ENCODE data around the gene EFNA5.

The EFNA5 gene

DNA sequence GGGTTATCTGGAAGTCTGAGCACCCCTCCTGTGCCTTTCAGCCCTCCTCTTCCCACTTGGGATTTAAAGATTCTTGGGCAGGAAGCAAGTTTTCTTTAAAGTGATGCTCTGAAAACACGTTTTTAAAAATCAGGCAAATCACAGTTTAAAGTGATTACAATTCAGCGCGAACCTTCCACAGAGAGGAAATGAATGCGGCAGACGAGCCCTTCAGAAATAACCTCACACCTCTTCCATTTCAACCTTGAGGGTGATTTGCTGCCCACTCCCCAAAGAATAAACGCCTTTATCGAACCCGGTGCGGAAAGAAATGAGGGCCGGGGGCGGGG lies 2.3 kb upstream of the EFNA5 start:
- no peak for DNase-seq (ENCODE audit: low read depth, low spot score)

DNA sequence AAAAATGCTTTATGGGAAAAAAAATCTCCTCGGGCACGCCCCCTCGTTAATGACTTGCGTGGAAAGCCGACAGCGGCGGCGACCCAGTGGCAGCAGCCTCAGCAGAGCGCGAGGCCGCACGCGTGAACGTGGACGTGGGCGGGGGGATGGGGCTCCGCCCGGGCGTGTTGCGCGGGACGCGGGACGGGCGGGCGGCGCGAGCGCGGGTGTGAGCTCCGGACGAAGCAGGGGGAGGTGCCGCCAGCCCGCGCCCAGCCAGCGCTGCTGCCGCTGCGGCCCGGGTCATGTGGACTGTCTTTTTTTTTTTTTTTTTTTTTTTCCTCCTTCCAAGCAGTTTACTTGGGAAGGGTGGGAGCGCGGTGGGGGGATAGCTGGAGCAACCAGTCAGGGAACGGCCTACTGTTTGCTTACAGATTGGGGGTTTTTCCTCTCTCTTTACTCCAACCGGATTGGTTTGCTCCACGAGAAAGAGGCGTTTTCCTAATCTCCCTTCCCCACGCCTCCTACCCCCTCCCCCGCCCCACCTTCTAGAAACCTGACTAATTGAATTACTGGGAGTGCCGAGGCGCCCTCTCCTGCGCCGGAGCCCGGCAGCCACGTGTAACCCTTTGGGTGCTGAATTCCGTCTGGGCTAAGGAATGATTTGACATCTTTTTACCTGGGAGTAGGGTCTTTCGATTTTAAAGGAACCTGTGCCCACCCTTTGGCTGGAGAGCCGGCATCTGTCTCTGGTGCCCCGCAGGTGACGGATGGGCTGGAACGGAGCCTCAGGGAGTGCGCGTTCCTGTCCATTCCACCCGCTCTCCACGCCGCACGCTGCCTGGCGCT lies 1.7 kb upstream of the EFNA5 start:
- DNase-seq (ENCODE audit: low read depth, low spot score), result no peak

DNA sequence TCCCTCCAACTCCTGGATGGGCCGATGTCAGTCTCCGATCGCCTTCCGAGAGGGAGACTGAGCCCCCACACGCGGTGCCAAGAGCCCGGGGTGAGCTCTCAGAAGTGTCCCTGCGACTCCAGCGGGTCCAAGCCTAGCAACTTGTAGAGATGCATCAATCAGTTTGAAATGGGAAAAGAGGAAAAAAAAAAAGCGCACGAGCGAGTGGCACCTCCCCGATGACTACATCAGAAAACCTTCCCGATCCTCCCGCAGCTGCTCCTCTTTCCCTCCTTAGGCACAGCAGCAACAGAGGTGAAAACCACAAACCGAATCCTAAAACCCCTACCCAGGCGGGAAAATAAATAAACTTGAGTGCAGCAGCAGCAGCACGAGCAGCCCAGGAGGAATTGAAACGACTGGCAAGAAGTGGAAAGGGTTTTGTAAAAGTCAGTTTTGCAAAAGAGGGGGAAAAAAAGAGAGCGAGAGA lies 1.0 kb upstream of the EFNA5 start:
- DNase-seq (ENCODE audit: low read depth, low spot score), result no peak

DNA sequence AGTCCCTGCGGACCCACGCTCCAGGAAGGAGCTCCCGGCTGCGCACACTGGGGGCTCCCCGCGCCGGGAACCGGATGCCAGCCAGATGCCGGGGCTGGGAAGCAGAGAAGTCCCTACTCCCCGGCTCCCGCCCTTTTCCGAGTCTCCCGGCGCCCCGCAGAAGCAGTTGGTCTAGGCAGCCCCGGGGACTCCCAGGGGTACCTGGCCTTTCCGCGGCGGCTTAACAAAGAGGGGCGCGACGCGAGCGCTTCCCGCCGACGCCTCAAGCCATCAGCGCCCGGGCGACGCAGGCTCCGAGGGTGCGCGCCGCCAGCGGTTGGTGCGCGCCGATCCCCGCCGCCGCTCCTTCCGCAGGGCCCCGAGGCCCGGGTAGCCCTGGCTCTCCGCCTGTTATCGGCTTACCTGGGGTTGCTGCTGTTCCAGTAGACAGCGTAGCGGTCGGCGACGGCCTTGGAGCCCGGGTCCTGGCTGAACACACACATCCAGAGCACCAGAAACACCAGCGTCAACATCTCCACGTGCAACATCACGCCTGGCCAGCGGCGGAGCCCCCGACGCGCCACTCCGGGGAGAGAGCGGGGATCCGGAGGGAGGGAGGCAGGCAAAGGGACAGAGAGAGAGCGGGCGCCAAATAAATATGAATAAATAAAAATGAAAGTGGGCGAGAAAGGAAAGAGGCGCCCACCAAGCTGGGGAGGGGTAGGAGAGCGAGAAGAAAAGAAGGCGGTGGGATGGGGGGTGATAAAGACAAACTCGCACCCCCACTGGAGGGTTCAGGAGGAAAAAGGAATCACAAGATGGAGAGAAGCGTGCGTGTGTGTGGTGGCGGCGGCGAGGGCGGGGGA lies 428 bp downstream of the EFNA5 start:
- DNase-seq (ENCODE audit: low read depth, low spot score), result no peak

DNA sequence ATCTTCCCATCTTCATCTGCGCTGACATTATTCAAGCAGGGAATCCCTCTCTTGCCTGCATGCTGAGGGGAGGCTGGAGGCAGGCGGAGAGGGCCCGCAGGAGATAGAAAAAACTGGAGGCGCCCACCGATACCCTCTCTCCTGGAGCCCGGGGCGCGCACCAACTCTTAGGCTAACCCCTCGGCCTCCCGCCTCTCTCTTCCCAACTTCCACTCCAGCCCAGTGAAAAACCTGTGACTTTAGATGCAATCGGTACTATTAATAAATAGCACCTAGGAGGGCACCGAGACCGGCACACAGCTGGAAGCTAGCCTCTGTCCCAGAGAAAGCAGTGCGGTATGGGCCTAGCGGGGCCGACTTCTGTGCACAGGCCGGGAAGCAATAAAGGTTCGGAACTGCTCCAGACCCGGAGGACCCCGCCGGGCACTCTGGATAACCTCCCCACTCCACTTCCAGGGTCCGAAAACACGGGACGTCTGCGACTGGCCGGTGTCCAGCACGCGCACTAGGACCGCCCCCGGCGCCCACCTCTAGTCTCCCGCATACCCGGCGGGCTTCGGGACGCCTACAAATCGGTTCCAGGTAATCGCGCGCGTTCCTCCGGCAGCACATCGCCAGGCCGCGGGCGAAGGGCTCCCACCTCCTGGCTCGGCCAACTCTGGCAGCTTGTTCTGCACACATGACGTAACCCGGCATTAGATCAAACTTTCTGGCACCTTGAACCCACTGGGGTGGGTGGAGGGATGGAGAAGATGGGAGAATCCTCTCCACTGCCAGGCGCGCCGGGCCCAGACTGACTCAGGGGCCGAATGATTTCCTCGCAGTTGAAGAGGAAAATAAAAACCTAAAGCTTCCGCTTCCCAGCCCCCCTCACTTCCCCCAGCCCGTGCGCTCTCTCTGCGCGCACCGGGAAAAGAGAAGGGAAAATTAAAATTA lies 1.4 kb downstream of the EFNA5 start:
- no peak for DNase-seq (ENCODE audit: low read depth, low spot score)

DNA sequence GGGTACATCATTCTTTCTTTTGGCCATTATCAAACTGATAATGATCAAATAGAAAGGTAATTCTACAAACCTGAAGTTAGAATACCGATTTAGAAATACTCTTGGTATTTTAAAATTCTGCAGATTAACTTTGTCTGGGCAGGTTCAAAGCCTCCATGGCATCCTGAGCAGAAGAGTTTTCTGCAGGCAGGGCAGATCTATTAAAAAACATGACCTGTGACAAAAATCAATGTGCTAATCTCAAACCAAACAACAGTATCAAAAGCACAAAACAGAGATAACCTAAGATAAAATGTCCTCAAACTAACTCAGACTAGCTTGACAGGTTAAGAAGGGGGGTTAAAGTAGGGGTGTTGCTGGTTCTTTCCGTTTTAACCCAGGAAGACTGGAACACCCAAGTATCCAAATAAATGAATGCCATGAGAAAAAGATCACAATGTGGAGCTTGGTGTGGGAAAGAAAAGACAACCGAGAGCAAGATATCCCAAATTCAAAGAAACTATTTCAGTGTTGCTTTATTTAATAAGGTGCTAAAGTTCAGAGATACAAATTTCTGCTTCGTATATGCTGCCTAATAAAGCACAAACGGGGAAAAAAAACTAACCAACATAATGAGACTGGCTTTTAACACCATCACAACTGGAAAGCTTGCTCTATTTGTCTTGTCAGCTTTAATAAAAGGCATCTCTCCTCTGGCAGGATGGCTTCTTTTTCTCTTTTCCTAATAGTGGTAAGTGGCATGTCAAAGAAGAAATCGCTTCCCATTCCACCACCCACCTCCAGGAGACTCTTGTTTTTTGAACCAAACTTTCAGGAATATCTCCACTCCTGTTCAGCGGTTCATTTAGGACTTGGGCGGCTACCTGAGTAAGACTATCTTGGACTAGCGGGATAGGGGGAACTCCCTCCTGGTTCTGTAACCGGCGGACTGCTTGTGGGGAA lies 2.3 kb downstream of the EFNA5 start:
- DNase-seq (ENCODE audit: low read depth, low spot score), result no peak

DNA sequence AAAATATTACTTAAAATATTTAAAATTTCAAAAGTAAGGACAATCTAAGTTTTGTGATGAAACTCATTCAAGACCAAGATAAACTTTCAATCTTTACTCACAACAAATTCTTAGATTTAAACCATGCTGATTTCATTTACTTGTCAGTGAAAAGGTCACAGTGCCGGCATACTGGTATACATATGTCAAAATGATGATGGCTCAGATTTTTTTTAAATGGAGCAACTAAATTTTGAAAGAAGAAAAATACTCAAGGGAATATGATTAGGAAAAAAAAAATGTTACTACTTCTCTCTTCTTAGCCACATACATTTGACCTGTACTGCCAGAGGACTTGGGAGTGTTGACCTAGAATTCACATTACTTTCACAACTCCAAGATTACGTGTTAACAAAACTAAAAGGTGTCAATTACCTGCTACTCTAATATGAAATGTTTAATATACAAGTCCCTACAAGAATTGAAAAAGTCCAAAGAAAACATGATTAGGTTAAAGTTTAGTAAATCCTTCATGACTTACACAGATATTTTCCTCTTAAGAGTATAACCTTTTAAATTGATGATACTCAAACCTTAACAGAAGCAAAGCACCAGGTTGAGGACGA lies 4.6 kb downstream of the EFNA5 start:
- DNase-seq (ENCODE audit: low read depth, low spot score), result no peak

DNA sequence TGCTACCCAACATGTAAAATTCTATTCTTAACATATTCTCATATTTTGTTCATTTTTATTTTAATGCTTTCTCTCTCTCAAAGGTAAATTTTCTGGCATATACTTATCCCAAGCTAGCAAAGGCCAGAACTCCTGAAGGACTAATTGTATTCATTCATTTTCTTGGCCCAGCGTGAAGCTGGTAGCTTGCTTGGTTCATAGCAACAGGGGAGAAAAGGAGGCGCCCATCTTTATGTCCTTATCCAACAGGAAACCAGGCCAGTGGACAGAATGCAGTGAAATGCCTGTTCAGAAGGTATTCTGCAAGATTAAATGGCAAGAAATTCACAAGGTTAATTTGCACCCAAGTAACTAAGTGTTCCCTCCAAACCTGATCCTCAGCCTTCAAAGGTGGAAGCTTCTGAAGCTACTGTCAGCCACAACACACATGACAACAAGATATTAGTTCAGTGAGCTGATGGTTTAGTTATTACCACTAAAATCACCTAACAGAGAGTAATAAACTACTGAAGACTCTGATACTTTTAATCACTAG lies 5.6 kb downstream of the EFNA5 start:
- no peak for DNase-seq (ENCODE audit: low read depth, low spot score)

DNA sequence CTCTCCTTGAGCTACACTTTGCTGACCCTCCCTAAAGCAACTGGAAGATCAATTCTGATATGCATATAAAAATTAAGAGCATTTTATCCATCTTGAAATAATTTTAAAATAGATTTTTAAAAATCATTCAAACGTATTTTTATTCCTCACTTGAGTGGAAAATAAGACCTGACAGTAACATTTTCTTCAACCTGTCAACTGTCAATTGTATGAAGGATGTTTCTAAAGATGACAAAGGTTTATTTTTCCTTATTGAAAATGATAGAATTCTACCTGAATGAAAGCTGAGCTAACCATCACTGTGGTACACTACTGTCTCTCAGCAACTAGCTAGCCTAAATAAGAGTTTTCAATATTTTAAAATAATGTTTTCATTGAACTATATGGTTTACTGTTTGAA lies 7.0 kb downstream of the EFNA5 start:
- DNase-seq (ENCODE audit: low read depth, low spot score), result no peak

DNA sequence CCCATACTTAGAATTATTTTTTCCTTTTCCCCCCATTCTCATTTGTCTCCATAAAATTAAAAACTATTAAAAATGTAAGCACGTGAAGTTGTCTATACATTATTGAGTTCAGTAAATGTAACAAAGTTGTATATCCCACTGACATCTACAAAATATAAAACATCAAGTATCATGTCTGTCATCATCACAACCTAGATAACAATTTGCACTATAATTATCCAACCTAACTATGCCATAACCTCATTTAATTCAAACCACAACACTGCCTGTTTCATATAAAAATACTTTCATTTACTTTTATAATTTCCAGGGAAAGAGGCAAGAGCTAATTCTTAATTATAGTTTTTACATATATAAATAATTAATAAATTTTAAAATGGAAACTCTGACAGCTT lies 9.1 kb downstream of the EFNA5 start:
- DNase-seq (ENCODE audit: low read depth, low spot score), result no peak

DNA sequence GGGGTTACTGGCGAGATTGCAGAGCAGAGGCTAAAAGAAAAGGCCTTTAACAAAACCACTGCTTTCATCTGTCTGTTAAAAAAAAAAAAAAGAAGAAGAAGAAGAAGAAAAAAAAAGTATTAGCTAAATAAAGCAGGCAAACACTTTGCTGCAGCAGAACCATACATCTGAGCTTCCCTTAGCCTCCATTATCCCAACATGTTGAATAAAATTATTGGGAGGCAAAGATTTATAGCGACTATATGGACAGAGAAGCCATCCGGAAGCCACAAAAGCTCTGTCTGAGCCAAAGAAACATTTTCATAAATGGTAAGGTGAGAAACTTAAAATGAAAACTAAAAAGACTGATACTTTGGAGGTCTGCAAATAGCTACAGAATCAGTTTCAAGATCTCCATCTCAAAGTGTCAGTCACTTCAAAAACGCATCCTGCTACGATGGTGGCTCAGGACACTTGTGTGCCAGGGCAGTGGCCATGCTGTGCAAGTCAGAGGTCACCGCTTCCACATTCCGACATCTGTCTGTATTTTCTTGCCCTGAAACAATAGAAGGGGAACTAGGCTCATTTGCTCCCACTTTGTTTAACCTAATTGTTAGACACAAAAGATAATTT lies 9.6 kb downstream of the EFNA5 start:
- DNase-seq (ENCODE audit: low read depth, low spot score), result no peak

DNA sequence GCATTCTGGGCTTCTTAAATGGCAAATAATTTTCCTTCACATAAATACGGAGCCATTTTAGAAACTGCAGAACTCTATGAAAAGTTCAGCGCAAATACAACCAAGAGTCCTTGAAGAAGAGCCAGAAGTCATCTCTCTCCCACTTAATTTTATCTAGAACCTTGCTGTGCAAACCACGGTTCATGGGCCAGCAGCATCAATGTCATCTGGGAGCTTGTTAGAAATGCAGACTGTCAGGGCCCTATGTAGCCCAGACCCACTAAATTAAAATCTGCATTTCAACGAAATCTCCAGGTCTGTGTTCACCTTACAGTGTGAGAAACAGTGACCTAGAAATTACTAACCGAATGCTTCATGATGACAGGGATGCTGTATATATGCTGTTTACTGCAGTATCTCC lies 12.2 kb downstream of the EFNA5 start:
- DNase-seq (ENCODE audit: low read depth, low spot score), result no peak

DNA sequence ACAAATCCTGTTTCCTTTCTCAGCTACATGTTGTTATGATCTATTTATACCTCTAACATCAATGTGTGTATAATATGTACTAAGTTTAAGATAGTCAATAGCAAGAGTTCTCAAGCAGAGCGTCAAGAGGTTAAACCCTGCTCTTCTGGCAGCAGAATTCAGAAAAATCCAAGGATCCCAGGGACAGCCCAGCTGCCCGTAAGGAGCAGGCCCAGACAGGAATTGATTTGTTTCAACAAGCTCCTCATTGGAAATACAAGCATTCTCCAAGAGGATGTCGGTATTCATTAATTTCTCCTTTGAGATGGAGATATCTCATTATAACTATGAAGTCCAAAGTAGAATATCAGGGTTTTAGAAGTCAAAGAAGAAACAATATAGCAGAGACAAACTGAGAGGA lies 14.9 kb downstream of the EFNA5 start:
- no peak for DNase-seq (ENCODE audit: low read depth, low spot score)

DNA sequence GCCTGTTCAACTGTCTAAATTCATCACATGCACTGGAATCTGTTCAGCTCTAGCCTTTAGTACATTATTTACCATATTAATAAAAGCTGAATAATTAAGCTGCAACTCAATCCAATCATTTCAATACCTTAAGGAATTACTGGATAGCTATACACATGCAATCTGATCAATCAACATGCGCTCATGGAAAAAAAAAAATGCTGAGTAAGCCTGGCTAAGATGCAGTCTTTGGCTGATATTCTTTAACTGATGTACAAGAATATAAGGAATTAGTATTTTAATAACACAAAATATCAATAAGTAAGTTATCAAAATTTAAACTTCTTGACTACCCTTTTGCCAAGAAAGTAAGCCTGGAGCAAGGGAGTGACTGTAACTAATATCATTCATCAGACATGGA lies 15.9 kb downstream of the EFNA5 start:
- no peak for DNase-seq (ENCODE audit: low read depth, low spot score)

DNA sequence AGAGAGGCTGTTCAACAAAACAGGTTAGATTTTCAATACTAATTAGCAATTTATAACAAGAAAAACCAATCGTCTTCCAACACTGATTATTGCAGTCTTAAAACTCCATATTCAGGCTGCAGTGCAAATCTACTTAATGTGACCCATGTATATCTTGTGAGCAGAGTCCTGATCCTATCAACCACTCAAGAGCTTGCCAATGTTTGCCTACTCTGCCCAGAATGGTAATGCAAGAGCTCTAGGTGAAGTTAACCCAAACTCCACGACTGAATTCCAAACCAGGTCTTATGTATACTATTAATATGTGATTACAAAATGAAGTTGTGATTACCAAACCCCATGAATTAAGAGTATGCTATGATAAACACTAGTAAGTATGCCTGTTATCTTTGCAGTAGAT lies 17.1 kb downstream of the EFNA5 start:
- DNase-seq (ENCODE audit: low read depth, low spot score), result no peak

DNA sequence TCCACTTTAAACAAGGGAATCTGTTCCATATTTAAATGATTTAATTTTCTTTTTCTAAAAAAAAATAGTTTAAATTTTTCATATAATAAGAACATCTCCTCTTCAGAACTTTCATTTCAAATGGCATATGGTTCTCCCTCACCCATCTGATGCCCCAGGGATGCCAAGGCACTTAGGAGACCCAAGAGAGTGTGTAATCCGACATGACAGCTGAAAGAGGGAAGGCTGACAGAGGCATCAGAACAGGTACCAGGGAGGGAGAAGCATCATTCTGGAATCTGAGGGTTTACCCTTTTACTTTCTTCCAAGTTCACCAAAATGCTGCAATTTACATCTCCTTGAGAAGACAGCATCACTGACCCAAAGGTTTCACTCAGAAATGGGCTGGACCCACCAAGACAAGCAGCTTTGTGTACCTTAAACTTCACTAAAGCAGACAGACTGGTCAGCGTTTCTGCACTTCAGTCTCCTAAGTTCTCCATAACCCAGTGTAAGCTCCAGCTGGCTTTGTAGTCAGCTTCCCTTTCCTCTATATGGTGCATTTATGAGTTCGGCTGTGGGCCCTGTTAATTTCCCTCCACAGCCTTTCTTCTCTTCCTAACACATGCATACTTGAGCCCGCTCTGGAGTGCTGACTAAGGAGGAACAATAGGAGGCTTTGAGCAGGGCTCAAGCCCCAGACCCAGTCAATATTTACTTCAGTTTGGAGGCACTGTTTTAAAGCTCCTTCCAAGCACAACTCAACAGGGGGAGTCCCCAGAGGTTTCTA lies 17.7 kb downstream of the EFNA5 start:
- no peak for DNase-seq (ENCODE audit: low read depth, low spot score)

DNA sequence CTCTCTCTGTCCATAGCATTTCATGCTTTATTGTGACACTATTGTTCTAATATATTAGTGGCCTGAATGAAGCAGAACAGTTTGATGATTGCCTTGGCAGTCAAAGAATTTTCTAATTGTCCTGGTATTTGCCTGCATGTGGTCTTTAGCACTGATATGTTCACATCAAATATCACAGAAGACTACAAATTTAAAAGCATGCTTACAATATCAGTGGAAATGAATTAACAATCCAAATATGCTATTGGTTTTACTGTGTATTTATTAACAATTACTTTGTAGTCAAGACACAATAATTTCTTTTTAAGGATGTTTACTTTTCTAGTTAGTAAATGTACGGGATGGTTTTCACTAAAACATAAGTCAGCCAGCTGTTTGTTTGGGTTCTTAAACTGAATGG lies 18.3 kb downstream of the EFNA5 start:
- DNase-seq (ENCODE audit: low read depth, low spot score), result no peak

DNA sequence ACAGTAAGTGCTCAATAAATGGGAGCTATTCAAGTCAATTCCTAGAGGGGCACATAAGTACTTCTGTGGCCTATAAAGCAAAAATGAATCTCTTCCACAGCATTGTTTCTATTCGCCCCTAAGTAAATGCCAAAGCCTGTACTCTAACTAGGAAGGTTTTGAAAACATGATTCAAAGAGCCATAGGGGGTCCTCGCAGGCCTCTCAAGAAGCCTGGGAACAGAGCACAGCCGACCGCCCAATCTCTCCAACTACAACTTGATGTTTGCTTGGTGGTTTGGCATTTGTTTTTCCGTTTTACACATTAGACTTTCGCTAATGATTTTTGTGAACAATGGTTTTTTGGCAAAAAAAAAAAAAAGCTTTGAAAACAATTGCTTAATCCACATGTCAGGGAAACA lies 19.4 kb downstream of the EFNA5 start:
- no peak for DNase-seq (ENCODE audit: low read depth, low spot score)

DNA sequence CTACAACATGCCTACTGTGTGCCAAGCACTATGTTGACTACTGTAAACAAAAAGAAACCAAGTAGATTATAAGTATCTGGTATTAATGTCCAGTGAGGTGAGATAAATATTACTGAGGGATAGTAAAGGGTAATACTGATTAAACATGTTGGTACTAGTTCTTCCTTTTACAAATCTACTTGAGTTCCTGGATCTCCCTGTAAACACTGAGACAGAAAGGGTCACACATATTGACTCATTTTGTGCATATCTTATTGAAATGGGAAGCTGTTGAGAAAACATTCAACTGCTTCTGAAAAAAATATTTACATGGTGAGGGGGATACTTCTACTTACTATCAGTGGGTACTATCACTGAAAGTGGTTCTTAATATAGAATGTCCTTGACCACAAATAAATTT lies 24.3 kb downstream of the EFNA5 start:
- DNase-seq (ENCODE audit: low read depth, low spot score), result no peak

Measured in activated naive CD8-positive, alpha-beta T cell treated with anti-CD3 and anti-CD28 coated beads, Interleukin-2, amount 50 U/mL, for 16 hours (primary cell).